ENCODE data around the gene LDLR.

LDLR gene

GRCh38 chr19:11089254-11090013 is at the start of gene LDLR:
Gene LDLR (plus strand): TSS chr19:11089463. CDS start chr19:11089549, 86 bp downstream.
- DNase-seq: peak; percentile 60

GRCh38 chr19:11041194-11041593 is 48.1 kb upstream of the LDLR start:
- no peak for DNase-seq

GRCh38 chr19:11041966-11042627 is 47.2 kb upstream of the LDLR start:
- no peak for DNase-seq

GRCh38 chr19:11044431-11044830 is 44.8 kb upstream of the LDLR start:
- no peak for DNase-seq

- no peak for DNase-seq
Measured at GRCh38 chr19:11045536-11045935, 43.7 kb upstream of the LDLR start.

GRCh38 chr19:11046605-11047354 is 42.5 kb upstream of the LDLR start:
- no peak for DNase-seq

GRCh38 chr19:11047866-11048265 is 41.4 kb upstream of the LDLR start:
- DNase-seq: no peak

- no peak for DNase-seq
Measured at GRCh38 chr19:11050323-11051114, 38.7 kb upstream of the LDLR start.

GRCh38 chr19:11053817-11054195 is 35.5 kb upstream of the LDLR start:
- no peak for DNase-seq

GRCh38 chr19:11054200-11054599 is 35.1 kb upstream of the LDLR start:
- no peak for DNase-seq

GRCh38 chr19:11054628-11055027 is 34.6 kb upstream of the LDLR start:
- DNase-seq: no peak

- DNase-seq: no peak
Measured at GRCh38 chr19:11058246-11059030, 30.8 kb upstream of the LDLR start.

- DNase-seq: no peak
Measured at GRCh38 chr19:11059511-11060358, 29.5 kb upstream of the LDLR start.

GRCh38 chr19:11061952-11062351 is 27.3 kb upstream of the LDLR start:
- no peak for DNase-seq

- DNase-seq: no peak
Measured at GRCh38 chr19:11063434-11063833, 25.8 kb upstream of the LDLR start.

- no peak for DNase-seq
Measured at GRCh38 chr19:11064831-11065303, 24.4 kb upstream of the LDLR start.

GRCh38 chr19:11066326-11066725 is 22.9 kb upstream of the LDLR start:
- no peak for DNase-seq

- DNase-seq: no peak
Measured at GRCh38 chr19:11067356-11068113, 21.7 kb upstream of the LDLR start.

GRCh38 chr19:11069561-11069960 is 19.7 kb upstream of the LDLR start:
- DNase-seq: no peak

- no peak for DNase-seq
Measured at GRCh38 chr19:11070123-11070522, 19.1 kb upstream of the LDLR start.
